Breast epithelium (tissue), 4 donors: ENCODE measurements around the gene TNFSF8. TPM values are rescaled to one million over a fixed set of nuclear protein-coding genes. Genes with fewer than 3 reads are reported as not detected.

Source experiments
- DNase-seq, 2 donors: peaks; one replicate each; pipeline ENCODE4 v3.0.0-alpha.2; 2019; ENCODE audit warnings: low spot score in 2 of 2
- H3K27ac ChIP-seq, 2 donors: fragments of 200-600 bp; sonication (generic) in 1 of 2; one replicate each; pipeline ENCODE4 v1.5.1; 2016 to 2019; ENCODE audit warnings: mild to moderate bottlenecking in 1 of 2
- H3K27me3 ChIP-seq, 2 donors: fragments of 200-600 bp; sonication (generic) in 1 of 2; one replicate each; pipeline versions ENCODE4 v1.5.1 to v1.6.0; 2017 to 2019; ENCODE audit warnings: control low read depth in 1 of 2, mild to moderate bottlenecking in 1 of 2
- H3K36me3 ChIP-seq: fragments of 200-600 bp; one replicate; pipeline ENCODE4 v1.5.1; 2019
- H3K4me1 ChIP-seq, 2 donors: fragments of 200-600 bp; sonication (generic); one replicate each; pipeline ENCODE4 v1.5.1; 2016 to 2019; ENCODE audit warnings: control low read depth in 1 of 2
- H3K4me3 ChIP-seq, 3 donors: fragments of 200-600 bp; sonication (generic); 1 replicate in 2 of 3; 2 replicates in 1 of 3; pipeline ENCODE4 v1.5.1; 2016 to 2019; ENCODE audit warnings: mild to moderate bottlenecking in 3 of 3, moderate library complexity in 2 of 3
- H3K9me3 ChIP-seq, 2 donors: fragments of 200-600 bp; sonication (generic) in 1 of 2; one replicate each; pipeline ENCODE4 v1.5.1; 2016 to 2019; ENCODE audit warnings: control low read depth in 1 of 2
- POLR2A ChIP-seq: fragments of 450-650 bp; IDR thresholded peaks from one replicate; pipeline ENCODE4 v1.6.1; 2016; ENCODE audit warnings: antibody characterized with exemption, mild to moderate bottlenecking, moderate library complexity
- POLR2AphosphoS5 ChIP-seq, 3 donors: sonication (generic); formaldehyde crosslinking; IDR thresholded peaks; one replicate each; pipeline ENCODE4 v1.6.1; 2017; ENCODE audit warnings: antibody characterized with exemption in 3 of 3
- intact Hi-C: fragments of 100-400 bp; cut with DNase I; formaldehyde crosslinking; loops from one replicate; pipeline ENCODE4 v1.15.1; 2023; ENCODE audit warnings: low total_unique reads
- total RNA-seq, 3 donors: library from RNA; depleted of rRNA; stranded (reverse); fragments of >200 nt; gene quantifications; one replicate each; pipeline ENCODE4 v1.1.0, GENCODE V29; 2016
- TF ChIP-seq, protein P1 (sequence below), 3 donors: fragments of 450-650 bp; IDR thresholded peaks; one replicate each; pipeline ENCODE4 v1.5.1; 2016 to 2017; ENCODE audit warnings: antibody characterized with exemption in 3 of 3, mild to moderate bottlenecking in 3 of 3, moderate library complexity in 3 of 3

TNFSF8 gene
- total RNA-seq, 3 donors from 2014 or later = 2.6 to 9.8 (median 4.7) TPM

DNA sequence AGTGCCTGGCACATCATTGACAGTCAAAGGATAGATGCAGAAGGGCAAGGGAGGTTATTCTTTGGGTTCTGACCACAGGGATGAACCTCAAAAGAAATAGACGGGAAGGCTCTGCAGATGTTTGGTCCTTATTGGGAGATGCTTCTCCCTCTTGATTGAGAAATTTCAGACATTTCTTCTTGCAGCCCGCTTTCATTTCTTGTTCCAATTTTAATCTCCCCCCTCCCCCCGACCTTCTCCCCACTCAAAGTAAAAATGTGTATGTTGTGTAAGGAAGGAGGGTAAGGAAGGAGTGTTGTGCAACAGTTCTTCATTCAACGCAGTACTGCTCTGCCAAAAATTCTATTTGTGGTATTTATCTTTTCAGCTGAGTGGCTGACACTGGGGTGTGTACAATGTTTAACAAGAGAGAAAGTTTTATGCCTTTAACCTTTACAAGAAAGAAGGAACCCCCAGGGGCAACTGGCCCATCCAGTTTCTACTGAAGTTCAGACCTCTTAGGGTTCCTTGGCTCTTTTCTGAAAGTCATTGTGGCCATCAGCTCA, 78.3 kb downstream of the TNFSF8 start:
- TF ChIP-seq, protein P1, sequence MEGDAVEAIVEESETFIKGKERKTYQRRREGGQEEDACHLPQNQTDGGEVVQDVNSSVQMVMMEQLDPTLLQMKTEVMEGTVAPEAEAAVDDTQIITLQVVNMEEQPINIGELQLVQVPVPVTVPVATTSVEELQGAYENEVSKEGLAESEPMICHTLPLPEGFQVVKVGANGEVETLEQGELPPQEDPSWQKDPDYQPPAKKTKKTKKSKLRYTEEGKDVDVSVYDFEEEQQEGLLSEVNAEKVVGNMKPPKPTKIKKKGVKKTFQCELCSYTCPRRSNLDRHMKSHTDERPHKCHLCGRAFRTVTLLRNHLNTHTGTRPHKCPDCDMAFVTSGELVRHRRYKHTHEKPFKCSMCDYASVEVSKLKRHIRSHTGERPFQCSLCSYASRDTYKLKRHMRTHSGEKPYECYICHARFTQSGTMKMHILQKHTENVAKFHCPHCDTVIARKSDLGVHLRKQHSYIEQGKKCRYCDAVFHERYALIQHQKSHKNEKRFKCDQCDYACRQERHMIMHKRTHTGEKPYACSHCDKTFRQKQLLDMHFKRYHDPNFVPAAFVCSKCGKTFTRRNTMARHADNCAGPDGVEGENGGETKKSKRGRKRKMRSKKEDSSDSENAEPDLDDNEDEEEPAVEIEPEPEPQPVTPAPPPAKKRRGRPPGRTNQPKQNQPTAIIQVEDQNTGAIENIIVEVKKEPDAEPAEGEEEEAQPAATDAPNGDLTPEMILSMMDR (IDR thresholded peaks at IDR 0.05) = no peak
- TF ChIP-seq POLR2A (no peak), POLR2AphosphoS5 (IDR thresholded peaks at IDR 0.05) (no peak)
- no peak for DNase-seq
- intact Hi-C loops = no loop called here
- Histone ChIP-seq H3K27ac (no peak overlapping the region), H3K4me3 (no peak overlapping the region), H3K27me3 (no peaks in the 10 kb centered on the region), H3K9me3 (no peaks in the 10 kb centered on the region), H3K36me3 (no peaks in the 10 kb centered on the region), H3K4me1 (no peaks in the 10 kb centered on the region)

DNA sequence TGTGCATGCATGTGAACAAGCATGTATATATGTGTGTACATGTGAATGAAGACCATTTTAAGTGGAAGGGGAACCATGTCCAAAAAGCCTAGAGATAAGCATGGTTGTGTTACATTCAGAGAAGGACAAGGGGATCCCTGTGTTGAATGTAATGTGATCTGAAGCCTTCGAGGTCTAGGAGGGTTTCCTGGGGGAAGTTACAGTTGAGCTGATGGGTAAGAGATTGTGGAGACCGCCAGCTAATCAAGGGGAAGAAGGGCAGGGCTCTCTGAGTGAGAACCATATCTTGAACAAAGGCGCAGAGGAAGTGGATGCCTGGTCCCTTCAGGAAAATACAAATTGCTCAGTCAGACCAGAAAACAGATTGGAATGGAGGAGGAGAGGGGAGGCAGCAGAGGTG, 79.1 kb downstream of the TNFSF8 start:
- H3K9me3 ChIP-seq = no peaks in the 10 kb centered on the region
- no peaks in the 10 kb centered on the region for H3K4me1 ChIP-seq
- TF ChIP-seq POLR2A (no peak), POLR2AphosphoS5 (IDR thresholded peaks at IDR 0.05) (no peak)
- TF ChIP-seq, protein P1 (IDR thresholded peaks at IDR 0.05) = no peak
- no peak overlapping the region for H3K4me3 ChIP-seq
- no peak for DNase-seq
- H3K36me3 ChIP-seq = no peaks in the 10 kb centered on the region
- intact Hi-C loops = no loop called here
- no peak overlapping the region for H3K27ac ChIP-seq
- no peaks in the 10 kb centered on the region for H3K27me3 ChIP-seq

Other genes with a start within 250 kb of the TNFSF8 start
- not detected for gene TEX48, start 248.4 kb downstream of the TNFSF8 start, total RNA-seq
- 1 to 10 TPM in 1 of 3 donors, under 1 TPM in 2; 0.16 to 2.0 (median 0.66) TPM for gene TNFSF15, start 124.6 kb downstream of the TNFSF8 start, total RNA-seq
- gene TNC, start 187.6 kb upstream of the TNFSF8 start, total RNA-seq = 10 to 100 TPM in 2 of 3 donors, 1 to 10 TPM in 1; 2.4 to 58.0 (median 44.6) TPM